Astrocyte (in vitro differentiated cells and primary cell): ENCODE data around the gene ADGRB3.

Experiments used
- CTCF ChIP-seq: IDR thresholded peaks from 2 replicates; pipeline ENCODE4 v1.5.1; 2011; ENCODE audit warnings: low read depth, mild to moderate bottlenecking, inconsistent platforms, low read length, moderate library complexity; ENCODE audit not compliant: insufficient read depth
- EZH2 ChIP-seq: IDR thresholded peaks from 2 replicates; pipeline ENCODE4 v1.6.1; 2012; ENCODE audit warnings: mild to moderate bottlenecking, low read length, inconsistent platforms; ENCODE audit not compliant: insufficient read depth

GRCh38 chr6:69138893-69139494, 503.9 kb downstream of the ADGRB3 start:
- no peak for TF ChIP-seq CTCF
- no peak for TF ChIP-seq EZH2
